MG63 (cell line): ENCODE results near the gene CMTM8. TPM values are rescaled to one million over a fixed set of nuclear protein-coding genes. Genes with fewer than 3 reads are reported as not detected.
A peak's percentile ranks its signal among the peaks of the same experiment; 100 is the strongest.
"Not testable (repeated sequence)": the region's sequence is repeated elsewhere in the genome, so short reads cannot be mapped to it uniquely, and the experiment has no call there.

ENCODE experiments used
- DNase-seq: peaks from one replicate; pipeline ENCODE4 v3.0.0-alpha.2; 2020
- H3K27me3 ChIP-seq: fragments of 250-450 bp; sonication (Bioruptor Pico); 2 replicates; pipeline ENCODE4 v1.5.1; 2020; ENCODE audit warnings: mild to moderate bottlenecking, moderate library complexity
- H3K36me3 ChIP-seq: fragments of 250-450 bp; sonication (Bioruptor Pico); 2 replicates; pipeline ENCODE4 v1.5.1; 2020; ENCODE audit warnings: mild to moderate bottlenecking, moderate library complexity
- H3K4me3 ChIP-seq: fragments of 250-450 bp; sonication (Bioruptor Pico); 2 replicates; pipeline ENCODE4 v1.5.1; 2020; ENCODE audit warnings: mild to moderate bottlenecking, moderate library complexity
- H3K9me3 ChIP-seq: fragments of 250-450 bp; sonication (Bioruptor Pico); 2 replicates; pipeline ENCODE4 v1.5.1; 2020; ENCODE audit warnings: mild to moderate bottlenecking, moderate library complexity
- total RNA-seq: library from RNA; depleted of rRNA; stranded (reverse); fragments of >200 nt; shearing (Covaris generic); gene quantifications from 2 replicates; pipeline ENCODE4 v1.2.3, GENCODE V29; 2014; ENCODE audit warnings: low replicate concordance

Gene CMTM8
- total RNA-seq, 1 experiment from 2014 or later = not detected

GRCh38 chr3:32371461-32372212 is 133.2 kb downstream of the CMTM8 start:
- Histone ChIP-seq H3K4me3 (no peak overlapping the region), H3K27me3 (no peaks in the 10 kb centered on the region), H3K36me3 (no peaks in the 10 kb centered on the region), H3K9me3 (no peaks in the 10 kb centered on the region)
- no peak for DNase-seq

- H3K27me3 ChIP-seq = no peaks in the 10 kb centered on the region
- no peak for DNase-seq
- no peak overlapping the region for H3K4me3 ChIP-seq
- H3K36me3 ChIP-seq = no peaks in the 10 kb centered on the region
- H3K9me3 ChIP-seq = no peaks in the 10 kb centered on the region
Measured at GRCh38 chr3:32372213-32372490, 133.7 kb downstream of the CMTM8 start.

- H3K9me3 ChIP-seq = no peaks in the 10 kb centered on the region
- no peak for DNase-seq
- no peaks in the 10 kb centered on the region for H3K36me3 ChIP-seq
- no peak overlapping the region for H3K4me3 ChIP-seq
- H3K27me3 ChIP-seq = no peaks in the 10 kb centered on the region
Measured at GRCh38 chr3:32373276-32373675, 134.8 kb downstream of the CMTM8 start.

- H3K9me3 ChIP-seq = no peaks in the 10 kb centered on the region
- no peak for DNase-seq
- H3K36me3 ChIP-seq = no peaks in the 10 kb centered on the region
- H3K27me3 ChIP-seq = no peaks in the 10 kb centered on the region; the same call in 1 of the 2 replicates
- H3K4me3 ChIP-seq = no peak overlapping the region
Measured at GRCh38 chr3:32373844-32374243, 135.4 kb downstream of the CMTM8 start.

GRCh38 chr3:32374788-32375595 is 136.5 kb downstream of the CMTM8 start:
- no peak for DNase-seq
- H3K9me3 ChIP-seq = no peaks in the 10 kb centered on the region
- no peak overlapping the region for H3K4me3 ChIP-seq
- H3K36me3 ChIP-seq = no peaks in the 10 kb centered on the region
- peaks cover 4% of the 10 kb centered on the region; the same call in 1 of the 2 replicates for H3K27me3 ChIP-seq

GRCh38 chr3:32375596-32375930 is 137.1 kb downstream of the CMTM8 start:
- H3K27me3 ChIP-seq = peaks cover 4% of the 10 kb centered on the region; the same call in 1 of the 2 replicates
- H3K36me3 ChIP-seq = no peaks in the 10 kb centered on the region
- DNase-seq = no peak
- H3K4me3 ChIP-seq = no peak overlapping the region
- H3K9me3 ChIP-seq = no peaks in the 10 kb centered on the region

GRCh38 chr3:32376115-32376514 is 137.6 kb downstream of the CMTM8 start:
- peaks cover 4% of the 10 kb centered on the region; the same call in 1 of the 2 replicates for H3K27me3 ChIP-seq
- no peak overlapping the region for H3K4me3 ChIP-seq
- no peaks in the 10 kb centered on the region for H3K36me3 ChIP-seq
- no peaks in the 10 kb centered on the region for H3K9me3 ChIP-seq
- no peak for DNase-seq

GRCh38 chr3:32379831-32380500 is 141.5 kb downstream of the CMTM8 start:
- no peak for DNase-seq
- Histone ChIP-seq H3K9me3 (no peaks in the 10 kb centered on the region), H3K36me3 (no peaks in the 10 kb centered on the region), H3K4me3 (no peak overlapping the region), H3K27me3 (peaks cover 4% of the 10 kb centered on the region; the same call in 1 of the 2 replicates)

GRCh38 chr3:32381922-32382321 is 143.4 kb downstream of the CMTM8 start:
- Histone ChIP-seq H3K27me3 (peaks cover 4% of the 10 kb centered on the region; the same call in 1 of the 2 replicates), H3K36me3 (no peaks in the 10 kb centered on the region), H3K9me3 (no peaks in the 10 kb centered on the region), H3K4me3 (no peak overlapping the region)
- no peak for DNase-seq

- DNase-seq = no peak
- no peak overlapping the region for H3K4me3 ChIP-seq
- no peaks in the 10 kb centered on the region for H3K9me3 ChIP-seq
- H3K27me3 ChIP-seq = peaks cover 4% of the 10 kb centered on the region; the same call in 1 of the 2 replicates
- H3K36me3 ChIP-seq = no peaks in the 10 kb centered on the region
Measured at GRCh38 chr3:32383136-32383711, 144.7 kb downstream of the CMTM8 start.

GRCh38 chr3:32384938-32385337 is 146.5 kb downstream of the CMTM8 start:
- no peak overlapping the region for H3K4me3 ChIP-seq
- no peak for DNase-seq
- no peaks in the 10 kb centered on the region for H3K9me3 ChIP-seq
- H3K27me3 ChIP-seq = peaks cover 1% of the 10 kb centered on the region; the same call in 1 of the 2 replicates
- H3K36me3 ChIP-seq = no peaks in the 10 kb centered on the region

GRCh38 chr3:32387512-32387911 is 149.0 kb downstream of the CMTM8 start:
- no peaks in the 10 kb centered on the region for H3K27me3 ChIP-seq

GRCh38 chr3:32389577-32389976 is 151.1 kb downstream of the CMTM8 start:
- H3K9me3 ChIP-seq, DNase-seq, H3K27me3 ChIP-seq, H3K36me3 ChIP-seq, H3K4me3 ChIP-seq: not testable (repeated sequence)

More at GRCh38 chr3:32387512-32387911, 149.0 kb downstream of the CMTM8 start:
- no peak for DNase-seq
- no peak overlapping the region for H3K4me3 ChIP-seq
- no peaks in the 10 kb centered on the region for H3K36me3 ChIP-seq
- H3K9me3 ChIP-seq = no peaks in the 10 kb centered on the region

GRCh38 chr3:32391643-32392535 is 153.4 kb downstream of the CMTM8 start, which contains the start of gene CMTM7:
Gene CMTM7 (plus strand): TSS chr3:32391853. CDS start chr3:32391907, 54 bp downstream.
- Histone ChIP-seq H3K4me3 (peak within 1 kb of the TSS; percentile 58), H3K9me3 (no peaks in the 10 kb centered on the region), H3K27me3 (no peaks in the 10 kb centered on the region), H3K36me3 (no peaks in the 10 kb centered on the region)
- peak; percentile 66 for DNase-seq

- Histone ChIP-seq H3K9me3 (no peaks in the 10 kb centered on the region), H3K36me3 (no peaks in the 10 kb centered on the region), H3K27me3 (no peaks in the 10 kb centered on the region), H3K4me3 (peak overlapping the region; percentile 58)
- DNase-seq = peak; percentile 53
Measured at GRCh38 chr3:32392536-32393302, 154.2 kb downstream of the CMTM8 start.
